Measurements from ENCODE around the gene LIPC.
A peak's percentile ranks its signal among the peaks of the same experiment; 100 is the strongest.

The LIPC gene

GRCh38 chr15:58520936-58521292 lies 89.1 kb downstream of the LIPC start:
- DNase-seq: no peak

GRCh38 chr15:58521293-58521991 lies 89.7 kb downstream of the LIPC start:
- DNase-seq: peak; percentile 21

- DNase-seq: no peak
Measured at GRCh38 chr15:58522391-58522790, 90.6 kb downstream of the LIPC start.

- DNase-seq: no peak
Measured at GRCh38 chr15:58522865-58523264, 91.1 kb downstream of the LIPC start.

- no peak for DNase-seq
Measured at GRCh38 chr15:58523634-58524033, 91.8 kb downstream of the LIPC start.

GRCh38 chr15:58524247-58524646 lies 92.5 kb downstream of the LIPC start:
- DNase-seq: peak; percentile 57

GRCh38 chr15:58525991-58526421 lies 94.2 kb downstream of the LIPC start:
- DNase-seq: no peak

- no peak for DNase-seq
Measured at GRCh38 chr15:58526647-58527192, 94.9 kb downstream of the LIPC start.

- DNase-seq: no peak
Measured at GRCh38 chr15:58527573-58528187, 95.9 kb downstream of the LIPC start.

- DNase-seq: no peak
Measured at GRCh38 chr15:58528188-58528870, 96.5 kb downstream of the LIPC start.

- no peak for DNase-seq
Measured at GRCh38 chr15:58529041-58529440, 97.2 kb downstream of the LIPC start.

- DNase-seq: no peak
Measured at GRCh38 chr15:58530056-58530590, 98.3 kb downstream of the LIPC start.

GRCh38 chr15:58532126-58532525 lies 100.3 kb downstream of the LIPC start:
- no peak for DNase-seq

GRCh38 chr15:58534556-58534955 lies 102.8 kb downstream of the LIPC start:
- DNase-seq: no peak

GRCh38 chr15:58535337-58535736 lies 103.5 kb downstream of the LIPC start:
- DNase-seq: no peak

- no peak for DNase-seq
Measured at GRCh38 chr15:58535894-58536293, 104.1 kb downstream of the LIPC start.

- no peak for DNase-seq
Measured at GRCh38 chr15:58536414-58536813, 104.6 kb downstream of the LIPC start.

GRCh38 chr15:58537033-58537432 lies 105.2 kb downstream of the LIPC start:
- no peak for DNase-seq

- no peak for DNase-seq
Measured at GRCh38 chr15:58538225-58538727, 106.5 kb downstream of the LIPC start.

GRCh38 chr15:58538901-58539300 lies 107.1 kb downstream of the LIPC start:
- DNase-seq: no peak

- no peak for DNase-seq
Measured at GRCh38 chr15:58539548-58539947, 107.8 kb downstream of the LIPC start.

- no peak for DNase-seq
Measured at GRCh38 chr15:58541410-58542087, 109.8 kb downstream of the LIPC start.
